K562 (cell line): Measurements from ENCODE around the gene TRUB2. TPM values are rescaled to one million over a fixed set of nuclear protein-coding genes. Genes with fewer than 3 reads are reported as not detected.

Experiments
- BCLAF1 ChIP-seq, 2 experiments: fragments of 450-650 bp in 1 of 2; IDR thresholded peaks; 2 replicates each; pipeline ENCODE4 v1.6.1; 2011 to 2017; ENCODE audit warnings: low read depth in 2 of 2, antibody characterized with exemption in 1 of 2, borderline replicate concordance in 1 of 2, low read length in 1 of 2, mild to moderate bottlenecking in 1 of 2, mixed read lengths in 1 of 2; ENCODE audit not compliant: control insufficient read depth in 1 of 2
- CEBPB ChIP-seq: fragments of 450-650 bp; IDR thresholded peaks from 2 replicates; pipeline ENCODE4 v1.6.1; 2016; ENCODE audit warnings: missing genetic modification characterization, missing compliant biosample characterization
- HCFC1 ChIP-seq: IDR thresholded peaks from 2 replicates; pipeline ENCODE4 v1.6.1; 2012; ENCODE audit warnings: low read depth, low read length, improper control_type of control experiment
- KLF10 ChIP-seq: fragments of 250-450 bp; sonication (Bioruptor Pico); IDR thresholded peaks from 2 replicates; pipeline ENCODE4 v1.6.1; 2021; ENCODE audit warnings: matching md5 sums
- MEF2D ChIP-seq: conservative IDR thresholded peaks from 2 replicates; pipeline ENCODE4 v1.6.1; 2016; ENCODE audit warnings: low read depth, missing genetic modification characterization, missing compliant biosample characterization
- NFE2 ChIP-seq: IDR thresholded peaks from 2 replicates; pipeline ENCODE4 v1.6.1; 2014; ENCODE audit warnings: antibody characterized with exemption, low read depth
- NR2C2 ChIP-seq, 2 experiments: fragments of 200-800 bp in 1 of 2; sonication (Bioruptor generic) in 1 of 2; sonication (generic) in 1 of 2; formaldehyde crosslinking in 1 of 2; IDR thresholded peaks; 2 replicates each; pipeline versions ENCODE4 v1.6.1 to v1.8.0; 2016 to 2022; ENCODE audit warnings: mild to moderate bottlenecking in 1 of 2, missing compliant biosample characterization in 1 of 2, missing genetic modification characterization in 1 of 2, missing genetic modification reagents in 1 of 2
- NR3C1 ChIP-seq: sonication (generic); formaldehyde crosslinking; IDR thresholded peaks from 2 replicates; pipeline ENCODE4 v1.8.1; 2022; ENCODE audit warnings: missing genetic modification reagents
- PHF8 ChIP-seq: fragments of 200-600 bp; sonication (generic); IDR thresholded peaks from 2 replicates; pipeline ENCODE4 v1.6.1; 2012; ENCODE audit warnings: mixed run types, mild to moderate bottlenecking, inconsistent platforms, low read length, moderate library complexity, borderline replicate concordance
- STAT5A ChIP-seq: IDR thresholded peaks from 2 replicates; pipeline ENCODE4 v1.6.1; 2012; ENCODE audit warnings: low read length, inconsistent platforms, borderline replicate concordance
- TAF7 ChIP-seq: fragments of 450-650 bp; IDR thresholded peaks from 2 replicates; pipeline ENCODE4 v1.6.1; 2016; ENCODE audit warnings: missing genetic modification characterization, missing compliant biosample characterization
- THAP12 ChIP-seq: fragments of 250-450 bp; sonication (Bioruptor Pico); IDR thresholded peaks from 2 replicates; pipeline ENCODE4 v1.9.0; 2021; ENCODE audit warnings: mild to moderate bottlenecking, inconsistent platforms
- ZNF140 ChIP-seq: fragments of 250-450 bp; sonication (Bioruptor Pico); IDR thresholded peaks from 2 replicates; pipeline ENCODE4 v1.8.0; 2021; ENCODE audit warnings: moderate library complexity, mild to moderate bottlenecking, inconsistent platforms
- ZNF146 ChIP-seq: IDR thresholded peaks from one replicate; pipeline ENCODE4 v1.6.1; 2018; ENCODE audit warnings: missing compliant biosample characterization; ENCODE audit not compliant: unreplicated experiment
- ZNF347 ChIP-seq: fragments of 450-650 bp; formaldehyde crosslinking; IDR thresholded peaks from 2 replicates; pipeline ENCODE4 v1.4.0; 2020; ENCODE audit warnings: low read depth, mild to moderate bottlenecking, moderate library complexity
- ZNF384 ChIP-seq: IDR thresholded peaks from 2 replicates; pipeline ENCODE4 v1.6.1; 2012; ENCODE audit warnings: low read depth, low read length, improper control_type of control experiment
- ZNF395 ChIP-seq: fragments of 200-800 bp; sonication (Bioruptor generic); IDR thresholded peaks from 2 replicates; pipeline ENCODE4 v1.6.1; 2017; ENCODE audit warnings: missing genetic modification characterization, missing compliant biosample characterization
- ZNF76 ChIP-seq: fragments of 250-450 bp; sonication (Bioruptor Pico); IDR thresholded peaks from 2 replicates; pipeline ENCODE4 v1.4.0; 2020; ENCODE audit warnings: mild to moderate bottlenecking, moderate library complexity, borderline replicate concordance
- polyA plus RNA-seq, 8 experiments: library from polyadenylated mRNA; depleted of rRNA in 4 of 8; stranded (reverse) in 5 of 8; unstranded in 3 of 8; fragments of >200 nt; fragmentation: Nextera tagmentation in 2 of 8; fragmentation: Illumina TruSeq in 1 of 8; extraction: Ambion mirVana in 2 of 8; extraction: Trizol in 1 of 8; gene quantifications; 2 replicates each; pipeline versions ENCODE4 v1.2.1 to v1.2.3, GENCODE V29; 2011 to 2014; ENCODE audit warnings: inconsistent platforms in 1 of 8, missing spikeins in 1 of 8
- total RNA-seq, 7 experiments: library from RNA; depleted of rRNA in 6 of 7; stranded (reverse); fragments of >200 nt in 6 of 7; fragmentation: Illumina TruSeq in 2 of 7; extraction: Trizol in 2 of 7; gene quantifications; 2 replicates each; pipeline versions ENCODE4 v1.2.1 to v1.2.3, GENCODE V29; 2011 to 2021; ENCODE audit warnings: low replicate concordance in 1 of 7
- TF ChIP-seq, protein P1 (sequence below): sonication (generic); formaldehyde crosslinking; IDR thresholded peaks from 2 replicates; pipeline ENCODE4 v1.8.0; 2022; ENCODE audit warnings: mild to moderate bottlenecking, low read depth, missing genetic modification reagents

TRUB2 gene
- total and polyA plus RNA-seq, 9 of the 15 experiments (the other 6 are each of a cell fraction or from before 2014, with no cell fraction given) = 9.3 to 110 (median 63.0) TPM

DNA sequence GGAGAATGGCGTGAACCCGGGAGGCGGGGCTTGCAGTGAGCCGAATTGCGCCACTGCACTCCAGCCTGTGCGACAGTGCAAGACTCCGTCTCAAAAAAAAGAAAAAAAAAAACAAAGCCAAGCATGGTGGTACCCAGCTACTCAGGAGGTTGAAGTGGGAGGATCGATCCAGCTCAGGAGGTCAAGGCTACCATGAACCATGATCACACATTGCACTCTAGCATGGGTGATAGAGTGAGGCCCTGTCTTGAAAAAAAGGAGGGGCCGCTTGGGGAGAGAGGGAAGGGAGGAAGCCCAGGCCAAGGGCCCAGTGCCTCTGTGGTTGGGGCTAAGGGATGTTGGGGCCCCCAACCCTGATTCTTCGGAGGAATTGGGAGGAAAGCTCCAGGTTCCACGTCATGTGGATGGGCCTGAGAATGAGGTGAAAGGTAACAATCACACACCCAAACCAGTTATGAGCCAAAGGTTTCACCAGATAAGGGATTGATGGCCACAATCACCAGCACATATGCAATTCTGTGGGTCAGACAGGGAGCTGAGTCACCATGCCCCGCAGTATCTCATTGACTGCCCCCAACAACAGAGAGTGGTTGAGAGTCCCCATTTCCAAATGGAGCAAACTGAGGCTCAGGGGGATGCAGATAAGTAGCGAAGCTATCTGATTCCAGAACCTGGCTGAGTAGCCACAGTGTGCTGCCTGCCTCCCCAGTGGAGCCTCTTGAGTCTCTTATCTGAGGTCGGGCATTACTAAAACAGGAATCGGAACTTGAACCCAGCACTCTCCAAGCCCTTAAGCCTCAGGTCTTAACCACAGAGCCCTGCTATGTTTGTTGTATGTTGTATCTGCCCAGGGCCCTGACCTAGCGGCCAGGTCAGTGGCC is 25.7 kb downstream of the TRUB2 start (continued):
- TF ChIP-seq BCLAF1 (IDR thresholded peaks at IDR 0.05; ENCODE audit: borderline replicate concordance in 1 of 2, control insufficient read depth in 1 of 2, low read depth in 2 of 2, low read length in 1 of 2) = no peak
- peak; percentile 71 for TF ChIP-seq STAT5A
- TF ChIP-seq HCFC1 = 0 out of 2 replicates have a peak, but pooled peaks have one; percentile 24
- no peak for TF ChIP-seq ZNF347 (CRISPR knock-in tag)
- TF ChIP-seq, protein P1, sequence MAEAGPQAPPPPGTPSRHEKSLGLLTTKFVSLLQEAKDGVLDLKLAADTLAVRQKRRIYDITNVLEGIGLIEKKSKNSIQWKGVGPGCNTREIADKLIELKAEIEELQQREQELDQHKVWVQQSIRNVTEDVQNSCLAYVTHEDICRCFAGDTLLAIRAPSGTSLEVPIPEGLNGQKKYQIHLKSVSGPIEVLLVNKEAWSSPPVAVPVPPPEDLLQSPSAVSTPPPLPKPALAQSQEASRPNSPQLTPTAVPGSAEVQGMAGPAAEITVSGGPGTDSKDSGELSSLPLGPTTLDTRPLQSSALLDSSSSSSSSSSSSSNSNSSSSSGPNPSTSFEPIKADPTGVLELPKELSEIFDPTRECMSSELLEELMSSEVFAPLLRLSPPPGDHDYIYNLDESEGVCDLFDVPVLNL (CRISPR knock-in tag) = no peak
- TF ChIP-seq NR3C1 (CRISPR knock-in tag) = no peak
- TF ChIP-seq THAP12 (CRISPR knock-in tag) = 0 out of 2 replicates have a peak, but pooled peaks have one; percentile 3
- no peak for TF ChIP-seq TAF7 (tag)
- no peak for TF ChIP-seq ZNF76 (CRISPR knock-in tag)
- no peak for TF ChIP-seq NFE2
- no peak for TF ChIP-seq ZNF146
- TF ChIP-seq ZNF395 = peak; percentile 38; the same call in 1 of the 2 replicates
- TF ChIP-seq PHF8 = peak; percentile 28; the same call in 1 of the 2 replicates
- no peak for TF ChIP-seq NR2C2 (CRISPR knock-in tag; IDR thresholded peaks at IDR 0.05)
- no peak for TF ChIP-seq NR2C2 (tag; IDR thresholded peaks at IDR 0.05)
- TF ChIP-seq ZNF140 (CRISPR knock-in tag) = no peak
- peak; percentile 97 for TF ChIP-seq CEBPB
- no peak for TF ChIP-seq KLF10 (CRISPR knock-in tag)
- peak; percentile 86 for TF ChIP-seq ZNF384
- TF ChIP-seq MEF2D (tag) = no peak
